ENCODE data around the gene DCAF4. TPM values are rescaled to one million over a fixed set of nuclear protein-coding genes. Genes with fewer than 3 reads are reported as not detected.

DCAF4 gene
- total RNA-seq, 4 donors from 2014 or later = 7.9 to 211 (median 22.8) TPM

GRCh38 chr14:72975770-72976169 is 49.5 kb downstream of the DCAF4 start:
- 92% methylated on average over 4 of the region's 4 CpGs; no CpG with 5 or more reads in 1 of the 2 donors for WGBS, 2 donors (ENCODE audit: low coverage in 1 of 2)
- no peaks in the 10 kb centered on the region for H3K4me1 ChIP-seq
- intact Hi-C loops (cut with DNase I; ENCODE audit: low total_unique reads) = no loop called here

GRCh38 chr14:72978856-72979255 is 52.6 kb downstream of the DCAF4 start:
- 96% methylated on average over 9 of the region's 9 CpGs; no CpG with 5 or more reads in 1 of the 2 donors for WGBS, 2 donors (ENCODE audit: low coverage in 1 of 2)
- H3K36me3 ChIP-seq = peaks cover 0 to 36% (median 16%) of the 10 kb centered on the region in 4 donors

More at GRCh38 chr14:72975770-72976169, 49.5 kb downstream of the DCAF4 start:
- Histone ChIP-seq H3K27ac (no peak overlapping the region), H3K4me3 (no peak overlapping the region), H3K9me3 (no peaks in the 10 kb centered on the region), H3K36me3 (peaks cover 0 to 48% (median 22%) of the 10 kb centered on the region in 4 donors), H3K27me3 (no peaks in the 10 kb centered on the region)
- in situ Hi-C loops (cut with MboI; ENCODE audit: low pct_ligation_motif_present in 1 of 4, low pct_unique_long_range_greater_than_20kb in 1 of 4, low sequenced_read_pairs in 3 of 4) = no loop called here
- DNase-seq = no peak
- TF ChIP-seq EP300 (IDR thresholded peaks at IDR 0.05; ENCODE audit: low read depth) (no peak), POLR2AphosphoS5 (IDR thresholded peaks at IDR 0.05) (no peak), POLR2A (IDR thresholded peaks at IDR 0.05) (no peak), CTCF (IDR thresholded peaks at IDR 0.05) (no peak)

GRCh38 chr14:72980863-72981262 is 54.6 kb downstream of the DCAF4 start:
- intact Hi-C loops (cut with DNase I; ENCODE audit: low total_unique reads) = no loop called here

More at GRCh38 chr14:72978856-72979255, 52.6 kb downstream of the DCAF4 start:
- Histone ChIP-seq H3K4me1 (no peaks in the 10 kb centered on the region), H3K4me3 (no peak overlapping the region), H3K27ac (no peak overlapping the region), H3K9me3 (no peaks in the 10 kb centered on the region), H3K27me3 (no peaks in the 10 kb centered on the region)
- intact Hi-C loops (cut with DNase I; ENCODE audit: low total_unique reads) = no loop called here
- in situ Hi-C loops (cut with MboI; ENCODE audit: low pct_ligation_motif_present in 1 of 4, low pct_unique_long_range_greater_than_20kb in 1 of 4, low sequenced_read_pairs in 3 of 4) = no loop called here
- TF ChIP-seq EP300 (IDR thresholded peaks at IDR 0.05; ENCODE audit: low read depth) (no peak), CTCF (IDR thresholded peaks at IDR 0.05) (no peak), POLR2AphosphoS5 (IDR thresholded peaks at IDR 0.05) (no peak)
- DNase-seq = no peak

GRCh38 chr14:72982146-72982708 is 56.0 kb downstream of the DCAF4 start:
- TF ChIP-seq POLR2A (IDR thresholded peaks at IDR 0.05) (no peak), POLR2AphosphoS5 (IDR thresholded peaks at IDR 0.05) (no peak), EP300 (IDR thresholded peaks at IDR 0.05; ENCODE audit: low read depth) (no peak), CTCF (IDR thresholded peaks at IDR 0.05) (no peak)
- Histone ChIP-seq H3K9me3 (no peaks in the 10 kb centered on the region), H3K36me3 (peaks cover 0 to 15% (median 1%) of the 10 kb centered on the region in 4 donors), H3K27me3 (no peaks in the 10 kb centered on the region), H3K27ac (no peak overlapping the region), H3K4me1 (no peaks in the 10 kb centered on the region), H3K4me3 (no peak overlapping the region)
- 81 to 91% methylated on average over 3 of the region's 3 CpGs for WGBS, 2 donors (ENCODE audit: low coverage in 1 of 2)
- intact Hi-C loops (cut with DNase I; ENCODE audit: low total_unique reads) (no loop called here), in situ Hi-C loops (cut with MboI; ENCODE audit: low pct_ligation_motif_present in 1 of 4, low pct_unique_long_range_greater_than_20kb in 1 of 4, low sequenced_read_pairs in 3 of 4) (no loop called here)
- no peak for DNase-seq

More at GRCh38 chr14:72980863-72981262, 54.6 kb downstream of the DCAF4 start:
- no peaks in the 10 kb centered on the region for H3K27me3 ChIP-seq
- no peaks in the 10 kb centered on the region for H3K9me3 ChIP-seq
- no peak overlapping the region for H3K4me3 ChIP-seq
- no peak for DNase-seq
- in situ Hi-C loops (cut with MboI; ENCODE audit: low pct_ligation_motif_present in 1 of 4, low pct_unique_long_range_greater_than_20kb in 1 of 4, low sequenced_read_pairs in 3 of 4) = no loop called here
- no peak overlapping the region for H3K27ac ChIP-seq
- no peak for TF ChIP-seq CTCF (IDR thresholded peaks at IDR 0.05)
- TF ChIP-seq POLR2AphosphoS5 (IDR thresholded peaks at IDR 0.05) = no peak
- TF ChIP-seq EP300 (IDR thresholded peaks at IDR 0.05; ENCODE audit: low read depth) = no peak
- TF ChIP-seq POLR2A (IDR thresholded peaks at IDR 0.05) = no peak
- H3K36me3 ChIP-seq = peaks cover 0 to 16% (median 6%) of the 10 kb centered on the region in 4 donors
- H3K4me1 ChIP-seq = no peaks in the 10 kb centered on the region
- 95 to 100% methylated on average over 3 to 8 of the region's 8 CpGs for WGBS, 2 donors (ENCODE audit: low coverage in 1 of 2)
